Ovary (tissue), 9 donors: Measurements from ENCODE around the gene PPP4R3B. TPM values are rescaled to one million over a fixed set of nuclear protein-coding genes. Genes with fewer than 3 reads are reported as not detected.
"Not testable (repeated sequence)": the region's sequence is repeated elsewhere in the genome, so short reads cannot be mapped to it uniquely, and the experiment has no call there.

Source experiments
- DNase-seq, 5 donors: peaks; one replicate each; pipeline ENCODE4 v3.0.0-alpha.2; 2019 to 2020
- H3K27ac ChIP-seq, 2 donors: fragments of 200-600 bp; one replicate each; pipeline versions ENCODE4 v1.5.1 to v1.8.0; 2019 to 2022
- H3K27me3 ChIP-seq: fragments of 200-600 bp; one replicate; pipeline ENCODE4 v1.8.0; 2022
- H3K36me3 ChIP-seq: fragments of 200-600 bp; sonication (generic); one replicate; pipeline ENCODE4 v1.5.1; 2019
- H3K4me1 ChIP-seq: one replicate; pipeline ENCODE4 v1.8.1; 2013; ENCODE audit warnings: mild to moderate bottlenecking, moderate library complexity; ENCODE audit not compliant: insufficient read depth
- H3K4me3 ChIP-seq: fragments of 200-600 bp; sonication (generic); one replicate; pipeline ENCODE4 v1.5.1; 2017
- H3K9me3 ChIP-seq, 2 donors: fragments of 200-600 bp in 1 of 2; sonication (generic) in 1 of 2; one replicate each; pipeline versions ENCODE4 v1.5.1 to v1.8.1; 2013 to 2019; ENCODE audit warnings: mild to moderate bottlenecking in 1 of 2, moderate library complexity in 1 of 2
- CTCF ChIP-seq, 3 donors: fragments of 450-650 bp in 2 of 3; fragments of 200-600 bp in 1 of 3; IDR thresholded peaks; one replicate each; pipeline versions ENCODE4 v1.5.1 to v1.8.0; 2016 to 2022; ENCODE audit warnings: antibody characterized with exemption in 3 of 3, mild to moderate bottlenecking in 1 of 3
- EP300 ChIP-seq: sonication (generic); formaldehyde crosslinking; IDR thresholded peaks from one replicate; pipeline ENCODE4 v1.6.1; 2017; ENCODE audit warnings: antibody characterized with exemption
- POLR2A ChIP-seq: fragments of 450-650 bp; IDR thresholded peaks from one replicate; pipeline ENCODE4 v1.6.1; 2017; ENCODE audit warnings: antibody characterized with exemption, mild to moderate bottlenecking, moderate library complexity
- WGBS, 3 donors: extraction: QIAGEN DNeasy Blood & Tissue Kit in 1 of 3; methylation state at CpG; one replicate each; pipeline versions ENCODE4 v1.1.5 to v1.1.7; 2013 to 2017; 5-methylcytosine and 5-hydroxymethylcytosine counted together
- intact Hi-C, 4 donors: fragments of 100-400 bp; cut with DNase I; formaldehyde crosslinking; loops; one replicate each; pipeline versions ENCODE4 v1.11.0 to v1.15.1; 2022 to 2023
- polyA plus RNA-seq, 2 donors: library from polyadenylated mRNA; stranded (reverse); fragments of 200-250 nt in 1 of 2; fragments of 350-450 nt in 1 of 2; fragmentation: Illumina TruSeq in 1 of 2; extraction: RNeasy Lipid Tissue Mini Kit (QIAGEN cat#74804) in 1 of 2; gene quantifications; one replicate each; pipeline ENCODE4 v1.2.3, GENCODE V29; 2013 to 2014
- total RNA-seq, 7 donors: library from RNA; depleted of rRNA in 2 of 7; stranded (reverse); fragments of >200 nt in 2 of 7; fragmentation: NEBNext Ultra II Directional in 3 of 7; extraction: Animal tissue kit (Norgen Biotek cat#: 25700) in 3 of 7; gene quantifications; one replicate each; pipeline versions ENCODE4 v1.1.0 to v1.2.4, GENCODE V29; 2016 to 2023
- donor health status: DM: no; HTN: no; CAD: no; lungs with moderate emphysema.
- donor health status: DM: no; HTN: no; CAD: no.
- donor health status: Bipolar disorder and iron deficiency.
- donor health status: DM: yes; HTN: yes; CAD: no.
- donor health status: DM: no; HTN: no; CAD: no.
- donor health status: DM: yes; HTN: yes; CAD: no.

PPP4R3B gene
- total and polyA plus RNA-seq, 9 donors: 27.4 to 66.6 (median 51.0) TPM

- 10 to 44% (median 15%) methylated on average over 1 of the region's 1 CpG for WGBS, 3 donors
These were observed 13.3 kb downstream of the PPP4R3B start for GRCh38 chr2:55604027-55604565.

GRCh38 chr2:55601849-55602248, 15.6 kb downstream of the PPP4R3B start:
- Histone ChIP-seq H3K9me3 (no peaks in the 10 kb centered on the region), H3K4me1 (peaks cover 4% of the 10 kb centered on the region), H3K4me3 (no peak overlapping the region), H3K27ac (no peak overlapping the region), H3K27me3 (no peaks in the 10 kb centered on the region), H3K36me3 (no peaks in the 10 kb centered on the region)
- intact Hi-C loops: no loop called here
- no peak for DNase-seq
- TF ChIP-seq EP300: no peak
- TF ChIP-seq CTCF (IDR thresholded peaks at IDR 0.05): no peak
- TF ChIP-seq POLR2A: no peak

More at GRCh38 chr2:55604027-55604565, 13.3 kb downstream of the PPP4R3B start:
- no peak overlapping the region for H3K27ac ChIP-seq
- no peaks in the 10 kb centered on the region for H3K9me3 ChIP-seq
- no peaks in the 10 kb centered on the region for H3K27me3 ChIP-seq
- peaks cover 6% of the 10 kb centered on the region for H3K4me1 ChIP-seq
- no peaks in the 10 kb centered on the region for H3K36me3 ChIP-seq
- DNase-seq: no peak
- intact Hi-C loops: no loop called here
- H3K4me3 ChIP-seq: no peak overlapping the region
- no peak for TF ChIP-seq POLR2A
- no peak for TF ChIP-seq CTCF (IDR thresholded peaks at IDR 0.05)
- no peak for TF ChIP-seq EP300

- Histone ChIP-seq H3K27ac (no peak overlapping the region), H3K9me3 (no peaks in the 10 kb centered on the region), H3K27me3 (no peaks in the 10 kb centered on the region), H3K4me1 (peaks cover 2% of the 10 kb centered on the region), H3K4me3 (no peak overlapping the region), H3K36me3 (no peaks in the 10 kb centered on the region)
- DNase-seq: no peak
- TF ChIP-seq EP300: no peak
- WGBS, 3 donors: 91% methylated on average over 11 of the region's 11 CpGs
- intact Hi-C loops: no loop called here
These were observed 19.2 kb downstream of the PPP4R3B start for GRCh38 chr2:55598056-55598795.

GRCh38 chr2:55596795-55597194, 20.6 kb downstream of the PPP4R3B start:
- H3K9me3 ChIP-seq, DNase-seq, intact Hi-C loops: not testable (repeated sequence)

GRCh38 chr2:55595536-55595935, 21.9 kb downstream of the PPP4R3B start:
- no peak for DNase-seq
- Histone ChIP-seq H3K27me3 (no peaks in the 10 kb centered on the region), H3K9me3 (no peaks in the 10 kb centered on the region), H3K4me1 (peaks cover 2% of the 10 kb centered on the region), H3K4me3 (no peak overlapping the region), H3K36me3 (no peaks in the 10 kb centered on the region), H3K27ac (no peak overlapping the region)
- no peak for TF ChIP-seq CTCF (IDR thresholded peaks at IDR 0.05)
- no peak for TF ChIP-seq POLR2A
- no peak for TF ChIP-seq EP300
- intact Hi-C loops: no loop called here

More at GRCh38 chr2:55596795-55597194, 20.6 kb downstream of the PPP4R3B start:
- H3K4me1 ChIP-seq, H3K27ac ChIP-seq, H3K27me3 ChIP-seq, H3K36me3 ChIP-seq, H3K4me3 ChIP-seq: not testable (repeated sequence)
- 96 to 99% (median 97%) methylated on average over 6 of the region's 6 CpGs for WGBS, 3 donors
